Testis (tissue), 2 donors: Measurements from ENCODE around the gene OR51B2.

Experiments used
- CTCF ChIP-seq, 3 experiments: fragments of 450-650 bp in 2 of 3; fragments of 200-600 bp in 1 of 3; sonication (generic) in 1 of 3; IDR thresholded peaks; one replicate each; pipeline ENCODE4 v1.5.1; 2016 to 2019; ENCODE audit warnings: antibody characterized with exemption in 3 of 3, mild to moderate bottlenecking in 2 of 3, moderate library complexity in 1 of 3
- POLR2A ChIP-seq: fragments of 450-650 bp; IDR thresholded peaks from one replicate; pipeline ENCODE4 v1.6.1; 2017; ENCODE audit warnings: antibody characterized with exemption, mild to moderate bottlenecking, moderate library complexity

- TF ChIP-seq POLR2A (no peak), CTCF (IDR thresholded peaks at IDR 0.05) (no peak)
These were observed 15.8 kb upstream of the OR51B2 start for GRCh38 chr11:5339771-5340322.
